Measurements from ENCODE around the gene LGSN. TPM values are rescaled to one million over a fixed set of nuclear protein-coding genes. Genes with fewer than 3 reads are reported as not detected.
"Not testable (repeated sequence)": the region's sequence is repeated elsewhere in the genome, so short reads cannot be mapped to it uniquely, and the experiment has no call there.

The LGSN gene
- polyA plus RNA-seq, 2 of the 4 experiments (the other 2 are of a cell fraction): 11.2 to 39.2 TPM

DNA sequence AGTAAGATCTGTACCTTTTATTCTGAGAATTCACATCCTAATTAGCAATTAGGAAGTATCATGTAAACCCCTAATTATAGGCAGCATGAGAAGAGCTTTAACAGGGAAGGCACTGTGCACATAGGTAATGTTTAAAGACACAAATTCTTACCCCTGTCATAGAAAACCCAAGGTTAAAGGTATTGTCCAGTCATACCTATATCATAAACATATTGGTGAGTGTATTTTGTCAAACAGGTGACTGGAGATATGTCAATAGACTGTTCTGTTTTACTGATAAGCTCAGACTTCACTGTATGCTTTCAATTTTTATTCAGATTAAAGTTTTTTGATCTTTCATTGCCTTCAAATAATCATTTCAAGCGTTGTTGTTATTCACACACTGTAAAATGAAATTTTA is 43.8 kb downstream of the LGSN start:
- 55% methylated on average over 1 of the region's 1 CpG for WGBS (ENCODE audit: missing lambda C conversion rate)
- FAIRE-seq: no peak

DNA sequence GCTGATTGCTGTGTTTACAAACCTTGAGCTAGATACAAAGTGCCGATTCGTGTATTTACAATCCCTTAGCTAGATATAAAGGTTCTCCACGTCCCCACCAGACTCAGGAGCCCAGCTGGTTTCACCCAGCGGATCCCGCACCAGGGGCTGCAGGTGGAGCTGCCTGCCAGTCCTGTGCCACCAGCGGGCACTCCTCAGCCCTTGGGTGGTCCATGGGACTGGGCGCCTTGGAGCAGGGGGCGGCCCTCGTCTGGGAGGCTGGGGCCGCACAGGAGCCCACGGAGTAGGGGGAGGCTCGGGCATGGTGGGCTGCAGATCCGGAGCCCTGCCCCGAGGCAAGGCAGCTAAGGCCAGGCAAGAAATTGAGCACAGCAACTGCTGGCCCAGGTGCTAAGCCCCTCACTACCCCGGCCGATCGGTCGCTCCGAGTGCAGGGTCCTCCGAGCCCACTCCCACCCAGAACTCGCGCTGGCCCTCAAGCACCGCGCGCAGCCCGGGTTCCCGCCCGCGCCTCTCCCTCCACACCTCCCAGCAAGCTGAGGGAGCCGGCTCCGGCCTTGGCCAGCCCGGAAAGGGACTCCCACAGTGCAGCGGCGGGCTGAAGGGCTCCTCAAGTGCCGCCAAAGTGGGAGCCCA is 44.9 kb downstream of the LGSN start:
- H3K4me3 ChIP-seq; H3K4me2 ChIP-seq; H3K9me3 ChIP-seq; POLR2A ChIA-PET; CTCF ChIA-PET; FAIRE-seq; ATAC-seq; H3K4me1 ChIP-seq; H3K27ac ChIP-seq; DNase-seq (ENCODE audit: low read depth in 1 of 2, low spot score in 1 of 2): not testable (repeated sequence)
- peak; percentile 37 for TF ChIP-seq MAFK (IDR thresholded peaks at IDR 0.05; ENCODE audit: partially characterized antibody)
- 88% methylated on average over 3 of the region's 35 CpGs for whole genome bisulfite sequencing (ENCODE audit: missing lambda C conversion rate)

More for the DNA sequence above, 43.8 kb downstream of the LGSN start:
- Histone ChIP-seq H3K4me2 (no peak overlapping the region), H3K9me3 (no peaks in the 10 kb centered on the region), H3K27ac (no peak overlapping the region), H3K4me3 (no peak overlapping the region), H3K4me1 (no peaks in the 10 kb centered on the region)
- TF ChIP-seq, protein P1, sequence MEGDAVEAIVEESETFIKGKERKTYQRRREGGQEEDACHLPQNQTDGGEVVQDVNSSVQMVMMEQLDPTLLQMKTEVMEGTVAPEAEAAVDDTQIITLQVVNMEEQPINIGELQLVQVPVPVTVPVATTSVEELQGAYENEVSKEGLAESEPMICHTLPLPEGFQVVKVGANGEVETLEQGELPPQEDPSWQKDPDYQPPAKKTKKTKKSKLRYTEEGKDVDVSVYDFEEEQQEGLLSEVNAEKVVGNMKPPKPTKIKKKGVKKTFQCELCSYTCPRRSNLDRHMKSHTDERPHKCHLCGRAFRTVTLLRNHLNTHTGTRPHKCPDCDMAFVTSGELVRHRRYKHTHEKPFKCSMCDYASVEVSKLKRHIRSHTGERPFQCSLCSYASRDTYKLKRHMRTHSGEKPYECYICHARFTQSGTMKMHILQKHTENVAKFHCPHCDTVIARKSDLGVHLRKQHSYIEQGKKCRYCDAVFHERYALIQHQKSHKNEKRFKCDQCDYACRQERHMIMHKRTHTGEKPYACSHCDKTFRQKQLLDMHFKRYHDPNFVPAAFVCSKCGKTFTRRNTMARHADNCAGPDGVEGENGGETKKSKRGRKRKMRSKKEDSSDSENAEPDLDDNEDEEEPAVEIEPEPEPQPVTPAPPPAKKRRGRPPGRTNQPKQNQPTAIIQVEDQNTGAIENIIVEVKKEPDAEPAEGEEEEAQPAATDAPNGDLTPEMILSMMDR (IDR thresholded peaks at IDR 0.05): no peak
- TF ChIP-seq HDAC2 (IDR thresholded peaks at IDR 0.05): no peak
- no peak for TF ChIP-seq FOSB (CRISPR knock-in tag; IDR thresholded peaks at IDR 0.05)
- TF ChIP-seq GATA3 (IDR thresholded peaks at IDR 0.05; ENCODE audit: borderline replicate concordance): no peak
- TF ChIP-seq ESRRA (IDR thresholded peaks at IDR 0.05; ENCODE audit: borderline replicate concordance, low read length): no peak
- TF ChIP-seq FOXS1 (CRISPR knock-in tag; IDR thresholded peaks at IDR 0.05): no peak
- TF ChIP-seq MAFK (IDR thresholded peaks at IDR 0.05; ENCODE audit: partially characterized antibody): no peak
- TF ChIP-seq NFE2L2 (conservative IDR thresholded peaks at IDR 0.05; ENCODE audit: low read length): no peak
- TF ChIP-seq, protein P2, sequence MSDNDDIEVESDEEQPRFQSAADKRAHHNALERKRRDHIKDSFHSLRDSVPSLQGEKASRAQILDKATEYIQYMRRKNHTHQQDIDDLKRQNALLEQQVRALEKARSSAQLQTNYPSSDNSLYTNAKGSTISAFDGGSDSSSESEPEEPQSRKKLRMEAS (IDR thresholded peaks at IDR 0.05): no peak
- TF ChIP-seq, protein P3, sequence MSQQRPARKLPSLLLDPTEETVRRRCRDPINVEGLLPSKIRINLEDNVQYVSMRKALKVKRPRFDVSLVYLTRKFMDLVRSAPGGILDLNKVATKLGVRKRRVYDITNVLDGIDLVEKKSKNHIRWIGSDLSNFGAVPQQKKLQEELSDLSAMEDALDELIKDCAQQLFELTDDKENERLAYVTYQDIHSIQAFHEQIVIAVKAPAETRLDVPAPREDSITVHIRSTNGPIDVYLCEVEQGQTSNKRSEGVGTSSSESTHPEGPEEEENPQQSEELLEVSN (IDR thresholded peaks at IDR 0.05; ENCODE audit: borderline replicate concordance, low read depth): no peak
- TF ChIP-seq HEYL (CRISPR knock-in tag; IDR thresholded peaks at IDR 0.05): no peak
- no peak for TF ChIP-seq RAD21 (conservative IDR thresholded peaks at IDR 0.05 in 1 of 2, IDR thresholded peaks at IDR 0.05 in 1 of 2)
- no peak for TF ChIP-seq KDM1A (IDR thresholded peaks at IDR 0.05; ENCODE audit: low read depth)
- TF ChIP-seq POLR2AphosphoS2 (conservative IDR thresholded peaks at IDR 0.05; ENCODE audit: low read length): no peak
- TF ChIP-seq NR3C1 (IDR thresholded peaks at IDR 0.05): no peak
- no peak for TF ChIP-seq PHF8 (IDR thresholded peaks at IDR 0.05; ENCODE audit: borderline replicate concordance, low read depth)
- no peak for TF ChIP-seq TP53 (CRISPR knock-in tag; IDR thresholded peaks at IDR 0.05)
- TF ChIP-seq CEBPB (IDR thresholded peaks at IDR 0.05): no peak
- TF ChIP-seq HOXB13 (CRISPR knock-in tag; IDR thresholded peaks at IDR 0.05; ENCODE audit: low read depth): no peak
- CTCF ChIA-PET: interaction anchor here (0.9 kb wide), 1 partner anchor 15 kb away, joined by 4 read pairs; no protein-coding TSS in a partner anchor
- ATAC-seq (no peak), DNase-seq (ENCODE audit: low read depth in 1 of 2, low spot score in 1 of 2) (no peak)
- POLR2A ChIA-PET: no interaction called here

DNA sequence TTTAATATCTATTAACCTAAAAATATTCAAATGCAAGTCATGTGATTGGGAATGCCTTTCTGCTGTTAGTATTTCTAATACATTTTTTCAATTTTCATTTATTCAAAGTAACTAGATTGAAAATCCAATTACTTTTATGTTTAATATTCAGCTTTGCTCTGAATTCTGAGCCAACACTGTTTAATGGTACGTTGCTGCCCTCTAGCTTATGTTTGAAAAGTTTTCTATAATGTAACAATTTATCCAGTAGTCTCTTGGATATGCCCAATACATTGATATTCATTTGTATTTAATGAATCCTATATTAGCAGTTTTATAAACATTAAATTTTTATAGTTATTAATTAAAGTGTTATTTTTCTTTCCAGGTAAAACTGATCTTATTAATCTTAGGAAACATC is 47.4 kb downstream of the LGSN start:
- H3K4me1 ChIP-seq: no peaks in the 10 kb centered on the region
- no peak overlapping the region for H3K27ac ChIP-seq
- CTCF ChIA-PET: no interaction called here
- DNase-seq (ENCODE audit: low read depth in 1 of 2, low spot score in 1 of 2) (peak in 1 of 2 experiments; percentile 30), FAIRE-seq (no peak), ATAC-seq (peak in 1 of 2 experiments; percentile 55; a peak in 1 of 6 replicates)
- WGBS (ENCODE audit: missing lambda C conversion rate): 0% methylated on average over 1 of the region's 1 CpG
- H3K4me3 ChIP-seq: no peak overlapping the region
- POLR2A ChIA-PET: no interaction called here
- TF ChIP-seq RAD21 (conservative IDR thresholded peaks at IDR 0.05 in 1 of 2, IDR thresholded peaks at IDR 0.05 in 1 of 2): peak; percentile 49 to 57; a peak in 4 of 5 replicates
- TF ChIP-seq SMC3 (IDR thresholded peaks at IDR 0.05): no peak
- TF ChIP-seq, protein P1 (IDR thresholded peaks at IDR 0.05): peak; percentile 42
- H3K4me2 ChIP-seq: no peak overlapping the region
- no peaks in the 10 kb centered on the region for H3K9me3 ChIP-seq
